ENCODE results near the gene ZNF571.

The ZNF571 gene

DNA sequence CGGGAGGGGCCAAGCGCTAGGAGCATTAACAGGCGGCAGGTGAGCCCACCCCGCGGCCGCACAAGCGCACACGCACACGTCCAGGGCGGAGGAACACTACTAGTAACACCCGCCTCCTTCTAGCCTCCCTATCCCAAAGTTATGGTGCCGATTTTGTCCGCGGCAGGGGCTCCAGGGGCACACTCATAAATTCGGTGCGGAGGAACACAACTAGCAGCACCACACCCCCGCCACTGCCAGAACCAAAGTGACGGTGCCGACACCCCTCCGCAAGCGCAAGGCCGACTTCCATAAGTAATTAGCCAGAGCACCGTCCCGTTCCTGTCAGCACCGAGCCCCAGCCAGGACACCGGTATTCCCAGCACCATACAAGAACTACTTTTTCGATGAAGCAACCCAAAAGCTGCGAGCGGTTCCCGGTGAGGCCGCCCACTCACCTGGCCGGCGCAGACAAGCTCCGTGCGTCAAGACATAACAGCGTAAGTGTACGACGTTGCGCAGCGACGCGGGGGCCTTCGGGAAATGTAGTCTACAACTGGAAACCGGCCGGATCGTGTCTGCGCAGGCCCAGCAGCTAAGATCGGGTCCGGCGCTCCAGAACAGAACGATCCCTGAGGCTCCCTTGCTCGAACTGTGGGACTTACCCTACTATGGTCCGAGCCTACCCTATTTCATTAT is at the start of gene ZNF571, which contains the start of gene ZNF540:
TSS of gene ZNF571 (minus strand) at position 489 of the 678 bp plus-strand sequence. CDS start 8,116 bp downstream, outside the sequence.
TSS of gene ZNF540 (plus strand) at position 573 of the 678 bp plus-strand sequence. CDS start 3,572 bp downstream, outside the sequence.
- DNase-seq, result peak; percentile 94

DNA sequence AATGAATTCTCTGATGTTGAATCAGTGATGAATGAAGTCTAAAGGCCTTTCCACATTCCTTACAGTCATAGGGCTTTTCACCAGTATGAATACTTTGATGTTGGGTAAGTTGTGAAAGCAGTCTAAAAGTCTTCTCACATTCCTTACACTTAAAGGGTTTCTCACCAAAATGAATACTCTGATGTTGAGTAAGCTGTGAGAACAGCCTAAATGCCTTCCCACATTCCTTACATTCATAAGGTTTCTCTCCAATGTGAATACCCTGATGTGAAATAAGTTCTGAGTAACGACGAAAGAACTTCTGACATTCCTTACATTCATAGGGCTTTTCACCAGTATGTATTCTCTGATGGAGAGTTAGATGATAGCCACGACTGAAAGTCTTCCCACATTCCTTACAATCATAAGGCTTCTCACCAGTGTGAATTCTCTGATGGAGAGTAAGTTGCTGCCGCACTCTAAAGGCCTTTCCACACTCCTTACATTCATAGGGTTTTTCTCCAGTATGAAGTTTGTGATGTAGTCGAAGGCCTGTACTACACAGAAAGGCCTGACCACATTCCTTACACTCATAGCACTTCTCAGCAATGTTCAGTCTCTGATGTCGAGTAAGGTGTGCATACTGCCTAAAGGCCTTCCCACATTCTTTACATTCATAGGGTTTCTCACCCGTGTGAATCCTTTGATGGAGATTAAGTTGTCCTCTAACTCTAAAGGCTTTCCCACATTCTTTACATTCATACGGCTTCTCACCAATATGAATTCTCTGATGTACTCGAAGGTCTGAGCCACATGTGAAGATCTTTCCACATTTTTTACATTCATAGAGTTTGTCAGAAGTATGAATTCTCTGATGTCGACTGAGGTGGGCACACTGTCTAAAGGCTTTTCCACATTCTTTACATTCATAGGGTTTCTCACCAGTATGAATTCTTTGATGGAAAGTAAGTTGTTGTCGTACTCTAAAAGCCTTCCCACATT is 40.8 kb upstream of the ZNF571 start:
- no peak for DNase-seq

DNA sequence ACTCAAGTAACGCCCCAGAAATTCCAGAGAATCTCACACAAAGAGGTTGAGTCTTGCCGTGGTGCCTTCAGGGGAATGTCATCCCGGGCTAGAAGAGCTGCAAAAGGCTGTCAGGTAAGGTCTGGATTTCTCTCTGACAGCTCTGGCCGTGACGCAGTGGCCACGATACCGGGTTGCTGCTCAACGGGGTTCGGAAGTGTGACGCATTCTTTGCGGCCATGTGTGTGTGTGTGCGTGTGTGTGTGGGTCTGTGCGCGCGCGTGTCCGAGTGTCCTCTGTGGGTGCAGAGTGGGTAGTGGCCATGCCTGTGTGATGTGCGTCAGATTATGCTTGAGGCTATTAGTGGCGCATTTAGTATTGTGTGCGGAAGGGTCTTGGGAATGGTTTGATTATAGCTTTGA is 390 bp upstream of the ZNF571 start:
- no peak for DNase-seq

DNA sequence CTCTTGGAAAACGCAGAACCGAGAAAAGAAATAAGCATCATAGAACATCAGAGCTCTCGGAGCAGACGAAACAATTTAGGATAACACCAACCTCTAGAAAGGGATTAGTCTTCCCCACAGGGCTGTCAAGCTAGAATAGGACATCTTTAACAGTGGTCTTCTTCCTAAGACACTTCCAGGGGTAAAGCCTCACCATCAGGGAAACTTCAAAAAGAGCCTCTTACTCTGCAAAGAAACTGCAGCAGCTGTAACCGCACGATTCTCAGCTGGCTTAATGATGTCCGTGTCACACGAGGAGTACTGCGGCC is 642 bp downstream of the ZNF571 start:
- DNase-seq, result no peak

DNA sequence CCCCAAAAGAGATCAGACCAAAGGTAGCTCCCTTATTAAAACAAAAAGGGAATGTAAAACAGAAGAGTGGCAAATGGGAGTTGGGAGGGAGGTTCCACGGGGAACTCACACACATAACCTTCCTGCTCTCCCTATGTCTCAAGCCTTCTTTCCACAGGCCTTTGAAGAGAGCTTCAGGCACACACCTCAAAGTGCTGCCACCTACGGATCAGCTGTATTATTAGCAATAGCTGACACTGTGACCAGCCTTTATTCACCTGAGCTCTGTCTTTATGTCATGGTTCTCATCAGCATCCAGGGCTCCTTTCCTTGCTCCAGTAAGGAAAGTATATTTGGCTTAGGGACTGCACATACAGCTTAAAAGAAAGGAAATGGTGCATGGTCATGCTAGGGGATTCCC is 11.3 kb downstream of the ZNF571 start:
- DNase-seq, result no peak

DNA sequence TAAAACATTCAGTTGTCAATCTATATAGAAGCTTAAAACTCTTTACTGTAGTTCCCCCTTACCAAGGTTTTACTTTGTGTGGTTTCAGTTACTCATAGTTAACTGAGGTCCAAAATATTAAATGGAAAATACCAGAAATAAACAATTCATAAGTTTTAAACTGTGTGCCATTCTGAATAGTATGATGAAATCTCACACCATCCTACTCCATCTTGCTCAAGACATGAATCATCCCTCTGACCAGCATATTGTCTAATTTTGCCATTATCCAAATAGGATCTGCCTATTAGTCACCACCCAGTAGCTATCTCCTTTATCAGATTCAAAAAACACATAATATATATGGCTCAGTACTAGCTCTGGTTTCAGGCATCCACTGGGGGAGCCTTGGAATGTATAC is 22.4 kb downstream of the ZNF571 start:
- no peak for DNase-seq

DNA sequence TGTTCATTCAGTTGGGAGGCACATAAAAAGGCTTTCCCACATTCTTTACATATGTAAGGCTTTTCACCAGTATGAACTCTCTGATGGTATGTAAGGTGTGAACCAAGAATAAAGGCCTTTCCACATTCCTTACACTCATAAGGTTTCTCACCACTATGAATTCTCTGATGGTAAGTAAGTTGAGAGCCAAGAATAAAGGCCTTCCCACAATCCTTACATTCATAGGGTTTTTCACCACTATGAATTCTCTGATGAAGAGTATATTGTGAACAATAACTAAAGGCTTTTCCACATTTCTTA is 29.3 kb downstream of the ZNF571 start:
- no peak for DNase-seq

DNA sequence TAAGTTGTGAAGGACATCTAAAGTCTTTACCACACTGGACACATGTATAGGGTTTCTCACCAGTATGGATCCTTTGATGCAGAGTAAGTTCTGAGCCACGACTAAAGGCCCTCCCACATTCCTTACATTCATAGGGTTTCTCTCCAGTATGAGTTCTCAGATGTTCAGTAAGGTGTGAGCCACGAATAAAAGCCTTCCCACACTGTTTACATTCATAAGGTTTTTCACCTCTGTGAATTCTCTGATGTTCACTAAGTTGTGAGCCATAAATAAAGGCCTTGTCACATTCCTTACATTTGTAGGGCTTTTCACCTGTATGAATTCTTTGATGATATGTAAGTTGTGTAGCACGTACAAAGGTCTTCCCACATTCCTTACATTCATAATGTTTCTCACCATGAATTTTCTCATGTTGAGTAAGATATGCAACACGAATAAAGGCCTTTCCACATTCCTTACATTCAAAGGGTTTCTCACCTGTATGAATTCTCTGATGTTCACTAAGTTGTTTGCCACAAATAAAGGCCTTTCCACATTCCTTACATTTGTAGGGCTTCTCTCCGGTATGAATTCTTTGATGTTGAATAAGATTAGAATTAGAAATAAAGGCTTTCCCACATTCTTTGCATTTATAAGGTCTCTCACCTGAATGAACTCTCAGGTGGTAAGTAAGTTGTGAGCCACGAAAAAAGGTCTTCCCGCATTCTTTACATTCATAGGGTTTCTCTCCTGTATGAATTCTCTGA is 29.8 kb downstream of the ZNF571 start:
- peak; percentile 6 for DNase-seq

DNA sequence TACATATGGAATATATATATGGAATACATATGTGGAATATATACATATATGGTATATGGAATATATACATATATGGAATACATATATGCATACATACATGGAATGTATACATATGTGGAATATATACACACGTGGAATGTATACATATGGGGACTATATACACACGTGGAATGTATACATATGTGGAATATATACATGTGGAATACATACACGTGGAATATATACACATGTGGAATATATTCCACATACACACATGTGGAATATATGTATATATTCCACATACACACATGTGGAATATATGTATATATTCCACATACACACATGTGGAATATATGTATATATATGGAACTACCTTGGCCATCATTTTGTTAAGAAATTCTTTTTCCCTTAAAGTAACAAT is 31.1 kb downstream of the ZNF571 start:
- DNase-seq, result no peak

DNA sequence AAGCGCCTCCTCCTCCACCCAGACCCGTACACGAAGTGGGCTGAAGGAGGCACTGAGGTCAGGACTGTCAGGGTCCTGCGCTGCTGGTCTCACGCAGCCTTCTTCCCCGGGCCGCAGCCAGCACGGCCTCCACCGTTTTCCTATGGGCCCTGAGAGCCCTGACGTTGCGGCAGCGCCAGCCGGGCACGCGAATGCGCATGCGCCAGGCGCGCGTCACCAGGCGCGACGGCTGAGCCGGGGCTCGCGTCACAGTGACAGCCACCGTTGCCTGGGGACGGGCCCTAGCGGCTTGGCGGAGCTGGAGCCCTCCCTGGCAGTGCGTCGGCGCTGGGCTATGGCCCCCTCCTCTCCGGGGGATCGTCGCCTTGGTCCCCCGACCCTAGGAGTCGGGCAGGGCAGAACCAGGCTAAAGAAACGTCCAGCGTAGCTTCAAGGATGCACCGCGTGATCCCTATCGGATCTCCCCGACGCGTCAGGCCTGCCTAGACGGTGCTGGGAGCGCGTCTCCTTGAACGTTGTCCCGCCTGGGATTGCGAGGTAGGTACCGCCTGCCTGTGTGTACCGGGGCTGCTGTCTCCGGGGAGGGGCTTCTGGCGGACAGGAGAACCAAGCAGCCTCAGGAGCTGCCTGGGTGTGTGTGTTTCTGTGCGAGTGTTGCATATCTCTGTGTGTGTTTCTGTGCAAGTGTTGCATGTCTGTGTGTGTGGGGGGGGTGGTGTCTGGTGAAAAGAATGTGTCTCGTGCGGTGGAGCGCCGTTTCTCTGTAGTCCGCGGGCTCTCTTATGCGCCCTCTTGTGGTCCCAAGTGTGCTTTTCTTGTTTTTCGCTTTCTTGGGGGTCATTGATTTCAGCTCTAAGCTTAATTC is 43.2 kb downstream of the ZNF571 start:
- DNase-seq, result peak; percentile 73

DNA sequence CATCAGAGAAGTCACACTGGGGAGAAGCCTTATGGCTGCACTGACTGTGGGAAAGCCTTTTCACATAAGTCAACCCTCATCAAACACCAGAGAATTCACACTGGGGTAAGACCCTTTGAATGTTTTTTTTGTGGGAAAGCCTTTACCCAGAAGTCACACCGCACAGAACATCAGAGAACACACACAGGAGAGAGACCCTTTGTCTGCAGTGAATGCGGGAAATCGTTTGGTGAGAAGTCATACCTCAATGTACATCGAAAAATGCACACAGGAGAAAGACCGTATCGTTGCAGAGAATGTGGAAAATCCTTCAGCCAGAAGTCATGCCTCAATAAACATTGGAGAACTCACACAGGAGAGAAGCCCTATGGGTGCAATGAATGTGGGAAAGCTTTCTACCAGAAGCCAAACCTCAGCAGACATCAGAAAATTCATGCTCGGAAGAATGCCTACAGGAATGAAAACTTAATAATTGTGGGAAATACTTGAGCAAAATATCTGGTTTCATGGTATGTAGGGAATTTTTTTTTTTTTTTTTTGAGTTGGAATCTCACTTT is 57.1 kb downstream of the ZNF571 start:
- DNase-seq, result no peak

DNA sequence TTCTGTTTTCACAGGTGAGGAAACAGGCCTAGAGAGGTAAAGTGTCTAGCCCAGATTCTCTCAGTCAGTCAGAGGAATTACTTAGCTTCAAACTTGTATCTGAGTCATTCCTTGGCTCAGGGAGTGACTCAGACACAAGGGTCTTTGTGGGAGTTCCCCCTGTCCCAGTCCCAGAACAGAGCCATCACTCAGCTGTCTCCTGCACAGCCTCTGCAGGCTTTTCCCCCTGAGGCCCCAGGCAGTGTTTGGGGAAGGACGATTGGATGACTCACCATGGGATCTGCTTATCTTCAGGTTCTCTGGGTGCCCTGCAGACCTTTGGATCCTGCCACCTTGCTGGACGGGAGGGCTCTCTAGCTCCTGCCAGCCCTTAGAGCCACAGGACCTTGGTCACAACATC is 74.7 kb downstream of the ZNF571 start:
- no peak for DNase-seq

All from hematopoietic multipotent progenitor cell treated with erythropoietin and hydrocortisone succinate and interleukin-3 and kit ligand, for 8 days (in vitro differentiated cells).